Mononuclear cell (primary cell): ENCODE results near the gene STK33. TPM values are rescaled to one million over a fixed set of nuclear protein-coding genes. Genes with fewer than 3 reads are reported as not detected.
"Not testable (repeated sequence)": the region's sequence is repeated elsewhere in the genome, so short reads cannot be mapped to it uniquely, and the experiment has no call there.

Experiments used
- H3K27me3 ChIP-seq: 2 replicates; pipeline ENCODE4 v1.6.0; 2011; ENCODE audit warnings: low read length, control low read depth; ENCODE audit not compliant: insufficient read depth
- H3K4me1 ChIP-seq: 2 replicates; pipeline ENCODE4 v1.5.1; 2011; ENCODE audit warnings: mild to moderate bottlenecking, low read length, control low read depth; ENCODE audit not compliant: insufficient read depth
- H3K4me3 ChIP-seq: 2 replicates; pipeline ENCODE4 v1.5.1; 2011; ENCODE audit warnings: mild to moderate bottlenecking, low read length, moderate library complexity
- H3K9me3 ChIP-seq: 2 replicates; pipeline ENCODE4 v1.5.1; 2011; ENCODE audit warnings: low read depth, mild to moderate bottlenecking, control low read depth, low read length
- total RNA-seq: library from RNA; depleted of rRNA; stranded (reverse); fragments of >200 nt; gene quantifications from one replicate; pipeline ENCODE4 v1.2.3, GENCODE V29; 2012

STK33 gene
- total RNA-seq, 1 donor, result 1.2 TPM

DNA sequence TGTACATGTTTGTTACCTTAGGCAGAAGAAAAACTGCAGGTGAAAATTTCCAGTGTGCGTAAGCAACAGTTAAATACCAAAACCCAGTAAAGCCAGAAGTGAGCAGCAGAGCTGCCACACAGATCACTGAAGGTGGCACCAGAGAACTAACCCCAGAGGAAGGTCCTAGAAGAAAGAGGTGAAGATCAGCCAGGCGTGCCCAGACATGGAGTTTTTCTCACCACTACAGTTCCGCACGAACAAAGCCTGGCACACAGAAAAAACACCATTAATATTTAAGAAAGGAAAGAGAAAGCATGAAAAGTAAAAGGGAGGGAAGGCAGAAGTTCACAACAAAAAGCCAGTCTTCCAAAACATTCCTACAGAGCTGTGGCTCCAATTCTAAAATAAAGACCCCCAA lies 60.7 kb downstream of the STK33 start:
- no peaks in the 10 kb centered on the region for H3K27me3 ChIP-seq
- no peak overlapping the region for H3K4me3 ChIP-seq
- no peaks in the 10 kb centered on the region for H3K9me3 ChIP-seq
- H3K4me1 ChIP-seq, result peaks cover 5% of the 10 kb centered on the region

DNA sequence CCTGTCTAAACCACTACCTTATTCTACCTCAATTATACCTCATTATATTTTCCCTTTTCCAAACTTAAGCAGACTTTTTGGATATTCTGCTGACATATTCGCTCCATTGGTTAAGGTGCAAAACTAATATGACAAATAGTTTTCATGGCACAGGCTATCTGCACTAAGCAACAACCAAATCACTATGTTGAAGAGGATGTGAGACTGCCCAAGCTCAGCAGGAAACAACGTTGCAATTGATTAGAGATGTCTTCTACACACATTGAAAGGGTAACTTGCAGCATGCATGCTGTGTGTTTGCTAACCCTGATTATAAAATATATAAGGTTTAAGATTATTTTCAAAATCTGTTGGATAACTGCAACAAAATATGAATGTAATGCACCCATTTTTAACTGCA lies 61.6 kb downstream of the STK33 start:
- no peak overlapping the region for H3K4me3 ChIP-seq

DNA sequence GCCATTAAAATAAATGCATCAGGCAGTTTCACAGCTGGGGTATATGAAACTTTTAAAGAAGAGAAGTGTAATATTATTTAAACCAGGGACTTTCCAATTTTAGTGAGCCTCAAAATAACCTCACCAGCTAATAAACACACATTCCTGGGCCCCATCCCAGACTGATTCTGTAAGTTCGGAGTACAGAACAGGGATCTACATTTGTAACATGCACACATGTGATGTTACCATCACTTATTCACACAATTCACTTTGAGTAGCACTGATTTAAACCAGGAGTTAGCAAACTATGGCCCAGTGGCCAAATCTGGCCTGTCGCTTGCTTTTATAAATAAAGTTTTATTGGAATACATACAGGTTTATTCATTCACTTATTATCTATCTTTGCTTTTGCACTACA lies 62.0 kb downstream of the STK33 start:
- Histone ChIP-seq H3K4me3 (no peak overlapping the region), H3K27me3 (no peaks in the 10 kb centered on the region), H3K4me1 (peaks cover 5% of the 10 kb centered on the region), H3K9me3 (no peaks in the 10 kb centered on the region)

More for the DNA sequence above, 61.6 kb downstream of the STK33 start:
- no peaks in the 10 kb centered on the region for H3K27me3 ChIP-seq
- peaks cover 5% of the 10 kb centered on the region for H3K4me1 ChIP-seq
- no peaks in the 10 kb centered on the region for H3K9me3 ChIP-seq

- peaks cover 5% of the 10 kb centered on the region for H3K4me1 ChIP-seq
- H3K27me3 ChIP-seq, result no peaks in the 10 kb centered on the region
- H3K9me3 ChIP-seq, result no peaks in the 10 kb centered on the region
- no peak overlapping the region for H3K4me3 ChIP-seq
These were observed 62.7 kb downstream of the STK33 start for GRCh38 chr11:8531312-8531711.

DNA sequence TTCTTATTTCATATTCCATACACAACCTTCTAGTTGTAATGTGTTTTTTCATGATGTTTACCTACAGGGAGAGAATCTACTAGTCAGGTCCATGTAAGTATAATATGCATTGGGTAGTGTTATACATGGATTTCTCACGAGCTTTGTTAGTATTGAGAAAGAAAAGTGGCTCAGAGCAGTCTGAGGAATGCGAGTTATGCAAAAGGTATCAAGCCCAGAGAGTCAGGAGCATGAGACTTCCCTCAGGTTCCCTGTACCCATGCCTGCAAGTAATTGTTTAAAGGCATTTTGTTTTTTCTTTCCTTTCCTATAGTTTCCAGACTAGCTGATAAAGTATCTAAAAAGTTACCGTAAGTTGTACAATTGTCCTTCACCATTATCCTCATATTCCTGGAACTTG lies 66.1 kb downstream of the STK33 start:
- H3K4me1 ChIP-seq, result peaks cover 5% of the 10 kb centered on the region
- H3K27me3 ChIP-seq, result no peaks in the 10 kb centered on the region
- no peak overlapping the region for H3K4me3 ChIP-seq
- H3K9me3 ChIP-seq, result no peaks in the 10 kb centered on the region

DNA sequence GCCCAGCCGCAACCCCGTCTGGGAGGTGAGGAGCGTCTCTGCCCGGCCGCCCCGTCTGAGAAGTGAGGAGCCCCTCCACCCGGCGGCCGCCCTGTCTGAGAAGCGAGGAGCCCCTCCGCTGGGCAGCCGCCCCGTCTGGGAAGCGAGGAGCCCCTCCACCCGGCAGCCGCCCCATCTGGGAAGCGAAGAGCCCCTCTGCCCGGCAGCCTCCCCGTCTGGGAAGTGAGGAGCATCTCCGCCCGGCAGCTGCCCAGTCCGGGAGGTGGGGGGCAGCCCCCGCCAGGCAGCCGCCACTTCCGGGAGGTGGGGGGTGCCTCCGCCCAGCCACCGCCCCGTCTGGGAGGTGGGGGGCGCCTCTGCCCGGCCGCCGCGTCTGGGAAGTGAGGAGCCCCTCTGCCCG lies 70.6 kb downstream of the STK33 start:
- H3K9me3 ChIP-seq, result no peaks in the 10 kb centered on the region
- H3K4me3 ChIP-seq, result no peak overlapping the region
- no peaks in the 10 kb centered on the region for H3K27me3 ChIP-seq
- H3K4me1 ChIP-seq, result no peaks in the 10 kb centered on the region

- Histone ChIP-seq H3K4me3 (no peak overlapping the region), H3K9me3 (no peaks in the 10 kb centered on the region), H3K4me1 (no peaks in the 10 kb centered on the region), H3K27me3 (no peaks in the 10 kb centered on the region)
These were observed 81.5 kb downstream of the STK33 start for GRCh38 chr11:8512547-8512946.

- Histone ChIP-seq H3K27me3 (no peaks in the 10 kb centered on the region), H3K9me3 (no peaks in the 10 kb centered on the region), H3K4me1 (no peaks in the 10 kb centered on the region), H3K4me3 (no peak overlapping the region)
These were observed 90.1 kb downstream of the STK33 start for GRCh38 chr11:8503910-8504364.

DNA sequence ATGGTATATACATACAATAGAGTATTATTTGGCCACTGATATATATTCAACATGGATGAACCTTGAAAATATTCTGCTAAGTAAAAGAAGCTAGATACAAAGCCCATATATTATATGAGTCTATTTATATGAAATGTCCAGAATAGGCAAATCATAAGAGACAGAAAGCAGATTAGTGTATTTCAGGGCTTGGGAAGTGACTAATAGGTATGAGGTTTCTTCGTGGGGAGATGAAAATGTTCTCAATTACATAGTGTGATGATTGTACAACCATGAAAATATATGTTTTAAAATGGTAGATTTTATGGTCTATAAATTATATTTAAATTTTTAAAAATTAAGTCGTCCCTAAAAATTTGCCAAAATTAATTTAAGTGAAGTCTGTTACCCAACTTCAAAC lies 92.2 kb downstream of the STK33 start:
- Histone ChIP-seq H3K9me3 (no peaks in the 10 kb centered on the region), H3K4me1 (no peaks in the 10 kb centered on the region), H3K4me3 (no peak overlapping the region), H3K27me3 (no peaks in the 10 kb centered on the region)

DNA sequence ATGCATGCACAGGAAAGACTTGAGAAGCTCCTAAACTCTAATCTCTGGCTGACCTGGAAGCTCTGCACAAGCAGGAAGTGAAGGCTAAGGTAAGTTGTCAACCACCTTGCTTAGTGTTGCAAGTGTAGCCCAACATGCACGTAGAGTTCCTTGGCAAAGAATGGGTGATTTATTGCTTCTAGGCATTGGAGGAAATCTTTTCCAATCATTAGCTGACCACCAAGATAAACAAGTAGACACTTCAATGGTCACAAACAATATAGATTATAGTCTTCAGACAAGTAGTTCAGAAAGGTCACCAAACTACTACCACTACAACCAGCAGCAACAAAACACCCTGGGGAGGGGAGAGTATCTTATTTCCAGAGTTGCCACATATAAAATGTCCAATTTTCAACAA lies 105.6 kb downstream of the STK33 start:
- Histone ChIP-seq H3K27me3 (no peaks in the 10 kb centered on the region), H3K4me1 (no peaks in the 10 kb centered on the region), H3K4me3 (no peak overlapping the region), H3K9me3 (no peaks in the 10 kb centered on the region)

DNA sequence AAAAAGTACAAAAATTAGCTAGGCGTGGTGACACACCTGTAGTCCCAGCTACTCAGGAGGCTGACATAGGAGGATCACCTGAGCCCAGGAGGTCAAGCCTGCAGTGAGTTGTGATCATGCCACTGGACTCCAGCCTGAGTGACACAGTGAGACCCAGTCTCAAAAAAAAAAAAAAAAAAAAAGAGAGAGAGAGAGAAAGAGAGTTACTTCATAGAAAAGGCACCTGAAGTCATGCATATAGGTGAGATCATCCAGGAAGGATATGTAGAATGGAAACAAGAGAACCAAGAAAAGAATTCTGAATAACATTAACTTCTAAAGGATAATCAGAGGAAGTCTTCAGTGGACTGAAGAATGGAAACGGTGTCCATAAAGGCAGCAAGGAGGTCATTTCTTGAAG lies 106.8 kb downstream of the STK33 start:
- no peaks in the 10 kb centered on the region for H3K9me3 ChIP-seq
- no peak overlapping the region for H3K4me3 ChIP-seq
- H3K27me3 ChIP-seq, result no peaks in the 10 kb centered on the region
- H3K4me1 ChIP-seq, result no peaks in the 10 kb centered on the region

DNA sequence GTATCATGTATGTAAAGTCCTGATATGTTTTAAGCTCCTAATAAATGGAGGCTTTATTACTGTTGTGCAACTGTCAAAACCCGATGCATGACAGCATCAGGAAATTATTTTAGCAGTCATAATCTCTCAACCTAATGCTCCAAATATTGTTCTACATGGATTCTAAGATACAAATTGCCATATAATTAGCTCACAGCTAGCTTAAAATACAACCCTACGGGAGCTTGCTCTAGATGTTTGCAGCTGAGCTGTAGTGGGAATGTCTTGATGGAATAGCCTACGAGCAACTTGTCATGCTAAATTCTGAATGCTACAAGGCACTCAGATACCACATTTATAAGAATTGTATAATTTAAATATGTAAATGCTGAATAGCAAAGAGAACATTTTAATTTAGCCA lies 109.8 kb downstream of the STK33 start:
- Histone ChIP-seq H3K4me1 (no peaks in the 10 kb centered on the region), H3K4me3 (no peak overlapping the region), H3K9me3 (no peaks in the 10 kb centered on the region), H3K27me3 (no peaks in the 10 kb centered on the region)

- H3K9me3 ChIP-seq, result no peaks in the 10 kb centered on the region
- no peaks in the 10 kb centered on the region for H3K4me1 ChIP-seq
- no peaks in the 10 kb centered on the region for H3K27me3 ChIP-seq
- H3K4me3 ChIP-seq, result no peak overlapping the region
These were observed 113.2 kb downstream of the STK33 start for GRCh38 chr11:8480858-8481257.

DNA sequence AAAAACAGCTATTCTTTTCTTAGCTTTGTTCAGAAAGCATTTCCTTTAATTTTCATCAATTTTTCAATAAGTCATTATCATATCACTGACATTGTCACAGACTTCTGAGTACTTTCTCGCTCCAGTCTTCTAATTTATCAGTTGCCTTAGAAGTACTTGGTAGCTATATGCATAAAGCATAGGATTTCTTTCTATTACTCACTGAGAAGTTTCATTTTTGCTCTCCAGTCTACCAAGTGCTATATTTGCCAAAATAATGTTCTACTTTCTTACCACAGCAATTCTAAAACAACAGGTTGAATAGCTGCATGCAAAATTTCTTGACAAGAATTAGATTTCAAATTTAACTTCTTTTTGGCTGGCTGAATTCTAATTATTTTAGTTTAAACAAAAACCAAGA lies 116.3 kb downstream of the STK33 start:
- no peaks in the 10 kb centered on the region for H3K4me1 ChIP-seq
- no peaks in the 10 kb centered on the region for H3K27me3 ChIP-seq
- no peak overlapping the region for H3K4me3 ChIP-seq
- H3K9me3 ChIP-seq, result no peaks in the 10 kb centered on the region

DNA sequence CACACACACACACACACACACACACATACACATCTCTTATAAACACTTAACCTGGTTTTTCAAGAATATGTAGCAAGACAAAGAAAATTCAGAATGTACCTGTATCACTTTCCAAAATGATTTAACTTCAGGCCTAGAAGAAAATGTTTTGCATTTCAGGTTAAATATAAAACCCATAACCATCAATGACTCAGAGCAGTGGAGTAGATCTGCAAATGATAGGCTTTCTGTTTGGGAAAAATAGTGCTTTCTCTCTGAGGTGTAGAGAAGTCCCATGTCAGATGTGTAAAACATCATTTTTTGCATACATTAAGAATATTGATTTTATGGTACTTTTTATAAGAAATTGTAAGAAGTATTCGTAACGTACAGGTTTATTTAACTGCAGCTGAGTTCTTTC lies 116.9 kb downstream of the STK33 start:
- Histone ChIP-seq H3K4me1 (no peaks in the 10 kb centered on the region), H3K27me3 (no peaks in the 10 kb centered on the region), H3K9me3 (no peaks in the 10 kb centered on the region), H3K4me3 (no peak overlapping the region)

DNA sequence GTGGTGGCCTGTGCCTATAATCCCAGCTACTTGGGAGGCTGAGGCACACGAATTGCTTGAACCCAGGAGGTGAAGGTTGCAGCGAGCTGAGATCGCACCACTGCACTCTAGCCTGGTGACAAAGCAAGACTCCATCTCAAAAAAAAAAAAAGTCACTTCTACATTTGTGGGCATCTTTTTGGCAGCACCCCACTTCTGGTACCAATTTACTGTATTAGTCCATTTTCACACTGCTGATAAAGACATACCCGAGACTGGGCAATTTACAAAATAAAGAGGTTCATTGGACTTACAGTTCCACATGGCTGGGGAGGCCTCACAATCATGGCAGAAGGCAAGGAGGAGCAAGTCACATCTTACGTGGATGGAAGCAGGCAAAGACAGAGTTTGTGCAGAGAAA lies 126.2 kb downstream of the STK33 start:
- not testable (repeated sequence) for H3K4me1 ChIP-seq, H3K4me3 ChIP-seq, H3K27me3 ChIP-seq, H3K9me3 ChIP-seq

DNA sequence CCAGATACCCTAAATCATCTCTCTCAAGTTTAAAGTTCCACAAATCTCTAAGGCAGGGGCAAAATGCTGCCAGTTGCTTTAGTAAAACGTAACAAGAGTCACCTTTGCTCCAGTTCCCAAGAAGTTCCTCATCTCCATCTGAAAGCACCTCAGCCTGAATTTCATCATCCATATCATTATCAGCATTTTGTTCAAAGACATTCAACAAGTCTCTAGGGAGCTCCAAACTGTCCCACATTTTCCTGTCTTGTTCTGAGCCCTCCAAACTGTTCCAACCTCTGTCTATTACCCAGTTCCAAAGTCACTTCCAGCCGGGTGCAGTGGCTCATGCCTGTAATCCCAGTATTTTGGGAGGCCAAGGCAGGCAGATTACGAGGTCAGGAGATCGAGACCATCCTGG lies 126.7 kb downstream of the STK33 start:
- H3K27me3 ChIP-seq, H3K4me3 ChIP-seq, H3K9me3 ChIP-seq, H3K4me1 ChIP-seq: not testable (repeated sequence)
